Fibroblast of lung (primary cell): Measurements from ENCODE around the gene CPA4. TPM values are rescaled to one million over a fixed set of nuclear protein-coding genes. Genes with fewer than 3 reads are reported as not detected.

ENCODE experiments used
- DNase-seq, 2 donors: peaks; one replicate each; pipeline versions ENCODE4 v3.0.0 to v3.0.0-alpha.2; 2010; ENCODE audit warnings: low read depth in 2 of 2
- H2AFZ ChIP-seq: 2 replicates; pipeline ENCODE4 v1.5.1; 2012; ENCODE audit warnings: low read length, control low read depth, inconsistent platforms
- H3K27ac ChIP-seq: 2 replicates; pipeline ENCODE4 v1.5.1; 2011; ENCODE audit warnings: low read length, control low read depth; ENCODE audit not compliant: insufficient read depth
- H3K27me3 ChIP-seq: 2 replicates; pipeline ENCODE4 v1.5.1; 2011; ENCODE audit warnings: mild to moderate bottlenecking, low read length; ENCODE audit not compliant: control insufficient read depth, insufficient read depth
- H3K36me3 ChIP-seq: 2 replicates; pipeline ENCODE4 v1.5.1; 2011; ENCODE audit warnings: low read length; ENCODE audit not compliant: control insufficient read depth, insufficient read depth
- H3K4me1 ChIP-seq: 2 replicates; pipeline ENCODE4 v1.5.1; 2011; ENCODE audit warnings: low read length; ENCODE audit not compliant: control insufficient read depth, insufficient read depth; ENCODE audit errors: extremely low read depth
- H3K4me2 ChIP-seq: 2 replicates; pipeline ENCODE4 v1.5.1; 2011; ENCODE audit warnings: low read length, control low read depth; ENCODE audit not compliant: insufficient read depth; ENCODE audit errors: extremely low read depth
- H3K4me3 ChIP-seq, 4 experiments: fragments of 200-600 bp in 1 of 4; sonication (generic) in 1 of 4; replicated peaks in 1 of 4; 2 replicates each; pipeline ENCODE4 v1.5.1; 2011 to 2016; ENCODE audit warnings: low read length in 4 of 4, low read depth in 3 of 4, mild to moderate bottlenecking in 3 of 4, control low read depth in 2 of 4, inconsistent platforms in 1 of 4, mixed read lengths in 1 of 4; ENCODE audit not compliant: insufficient read depth in 1 of 4; ENCODE audit errors: control extremely low read depth in 1 of 4
- H3K79me2 ChIP-seq: 2 replicates; pipeline ENCODE4 v1.5.1; 2012; ENCODE audit warnings: mild to moderate bottlenecking, low read length, inconsistent platforms; ENCODE audit not compliant: control insufficient read depth, insufficient read depth
- H3K9ac ChIP-seq: 2 replicates; pipeline ENCODE4 v1.5.1; 2011; ENCODE audit warnings: mild to moderate bottlenecking, low read length, control low read depth; ENCODE audit not compliant: insufficient read depth
- H3K9me3 ChIP-seq: 2 replicates; pipeline ENCODE4 v1.5.1; 2012; ENCODE audit warnings: low read depth, low read length; ENCODE audit not compliant: control insufficient read depth, insufficient read depth
- H4K20me1 ChIP-seq: 2 replicates; pipeline ENCODE4 v1.5.1; 2011; ENCODE audit warnings: low read length; ENCODE audit not compliant: control insufficient read depth, insufficient read depth; ENCODE audit errors: extremely low read depth
- EZH2 ChIP-seq: IDR thresholded peaks from 2 replicates; pipeline ENCODE4 v1.5.1; 2012; ENCODE audit warnings: low read length, control low read depth, mild to moderate bottlenecking; ENCODE audit errors: missing control alignments
- polyA plus RNA-seq, 2 donors: library from polyadenylated mRNA; depleted of rRNA in 1 of 2; stranded (reverse) in 1 of 2; unstranded in 1 of 2; fragments of >200 nt; gene quantifications; 2 replicates each; pipeline ENCODE4 v1.2.1, GENCODE V29; 2011 to 2012; ENCODE audit warnings: missing spikeins in 1 of 2
- total RNA-seq: library from RNA; depleted of rRNA; stranded (reverse); fragments of >200 nt; gene quantifications from 2 replicates; pipeline ENCODE4 v1.2.1, GENCODE V29; 2014
- TF ChIP-seq, protein P1 (sequence below), 2 donors: IDR thresholded peaks in 1 of 2; conservative IDR thresholded peaks in 1 of 2; 1 replicate in 1 of 2; 2 replicates in 1 of 2; pipeline ENCODE4 v1.5.1; 2011 to 2012; ENCODE audit warnings: low read length in 2 of 2, control low read depth in 1 of 2, inconsistent platforms in 1 of 2, low read depth in 1 of 2, mild to moderate bottlenecking in 1 of 2

CPA4 gene
- total and polyA plus RNA-seq, 2 donors (not counting 1 experiment from before 2014, with no cell fraction given) = 6.4 to 48.3 TPM

DNA sequence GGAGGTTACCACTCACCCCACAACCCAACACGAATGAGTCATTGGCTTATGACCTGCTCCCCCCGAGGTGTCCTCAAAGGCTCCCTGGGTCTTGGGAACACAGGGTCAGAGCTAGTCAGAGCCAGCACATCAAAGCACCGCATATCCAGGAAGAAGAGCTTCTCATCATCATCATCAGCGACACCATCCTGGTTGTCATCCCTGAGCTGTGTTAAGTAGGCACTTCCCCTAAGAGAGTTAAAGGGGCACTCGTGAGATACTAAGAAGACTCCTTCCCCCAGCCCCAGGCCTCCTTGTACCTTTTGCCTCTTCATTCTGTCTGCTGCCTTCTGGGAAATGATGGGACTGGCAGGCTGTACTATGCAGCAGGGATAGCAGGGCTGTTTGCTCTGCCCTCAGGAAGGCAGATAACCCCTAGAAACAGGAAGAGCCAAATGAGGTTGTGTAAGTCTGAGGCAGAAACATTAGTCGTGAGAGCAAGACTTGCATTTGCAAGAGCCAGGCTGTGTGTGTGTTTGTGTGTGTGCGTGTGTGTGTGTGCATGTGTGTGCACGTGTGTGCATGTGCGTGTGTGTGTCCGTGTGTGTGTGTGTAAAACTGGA is 76.2 kb downstream of the CPA4 start:
- peaks cover 55% of the 10 kb centered on the region for H3K4me1 ChIP-seq
- no peak overlapping the region for H3K9ac ChIP-seq
- H3K27me3 ChIP-seq = no peaks in the 10 kb centered on the region
- DNase-seq = peak; percentile 75 to 94
- H3K36me3 ChIP-seq = no peaks in the 10 kb centered on the region
- peak overlapping the region in 1 of 4 experiments; percentile 10 for H3K4me3 ChIP-seq
- no peaks in the 10 kb centered on the region for H3K79me2 ChIP-seq
- TF ChIP-seq EZH2 = no peak
- TF ChIP-seq, protein P1, sequence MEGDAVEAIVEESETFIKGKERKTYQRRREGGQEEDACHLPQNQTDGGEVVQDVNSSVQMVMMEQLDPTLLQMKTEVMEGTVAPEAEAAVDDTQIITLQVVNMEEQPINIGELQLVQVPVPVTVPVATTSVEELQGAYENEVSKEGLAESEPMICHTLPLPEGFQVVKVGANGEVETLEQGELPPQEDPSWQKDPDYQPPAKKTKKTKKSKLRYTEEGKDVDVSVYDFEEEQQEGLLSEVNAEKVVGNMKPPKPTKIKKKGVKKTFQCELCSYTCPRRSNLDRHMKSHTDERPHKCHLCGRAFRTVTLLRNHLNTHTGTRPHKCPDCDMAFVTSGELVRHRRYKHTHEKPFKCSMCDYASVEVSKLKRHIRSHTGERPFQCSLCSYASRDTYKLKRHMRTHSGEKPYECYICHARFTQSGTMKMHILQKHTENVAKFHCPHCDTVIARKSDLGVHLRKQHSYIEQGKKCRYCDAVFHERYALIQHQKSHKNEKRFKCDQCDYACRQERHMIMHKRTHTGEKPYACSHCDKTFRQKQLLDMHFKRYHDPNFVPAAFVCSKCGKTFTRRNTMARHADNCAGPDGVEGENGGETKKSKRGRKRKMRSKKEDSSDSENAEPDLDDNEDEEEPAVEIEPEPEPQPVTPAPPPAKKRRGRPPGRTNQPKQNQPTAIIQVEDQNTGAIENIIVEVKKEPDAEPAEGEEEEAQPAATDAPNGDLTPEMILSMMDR (conservative IDR thresholded peaks at IDR 0.05 in 1 of 2, IDR thresholded peaks at IDR 0.05 in 1 of 2; ENCODE audit: low read depth in 1 of 2, low read length in 2 of 2) = no peak
- H3K4me2 ChIP-seq = peak overlapping the region; percentile 44
- no peaks in the 10 kb centered on the region for H4K20me1 ChIP-seq
- peak overlapping the region; percentile 76 for H3K27ac ChIP-seq
- H2AFZ ChIP-seq = peak overlapping the region; percentile 9
- no peaks in the 10 kb centered on the region for H3K9me3 ChIP-seq

DNA sequence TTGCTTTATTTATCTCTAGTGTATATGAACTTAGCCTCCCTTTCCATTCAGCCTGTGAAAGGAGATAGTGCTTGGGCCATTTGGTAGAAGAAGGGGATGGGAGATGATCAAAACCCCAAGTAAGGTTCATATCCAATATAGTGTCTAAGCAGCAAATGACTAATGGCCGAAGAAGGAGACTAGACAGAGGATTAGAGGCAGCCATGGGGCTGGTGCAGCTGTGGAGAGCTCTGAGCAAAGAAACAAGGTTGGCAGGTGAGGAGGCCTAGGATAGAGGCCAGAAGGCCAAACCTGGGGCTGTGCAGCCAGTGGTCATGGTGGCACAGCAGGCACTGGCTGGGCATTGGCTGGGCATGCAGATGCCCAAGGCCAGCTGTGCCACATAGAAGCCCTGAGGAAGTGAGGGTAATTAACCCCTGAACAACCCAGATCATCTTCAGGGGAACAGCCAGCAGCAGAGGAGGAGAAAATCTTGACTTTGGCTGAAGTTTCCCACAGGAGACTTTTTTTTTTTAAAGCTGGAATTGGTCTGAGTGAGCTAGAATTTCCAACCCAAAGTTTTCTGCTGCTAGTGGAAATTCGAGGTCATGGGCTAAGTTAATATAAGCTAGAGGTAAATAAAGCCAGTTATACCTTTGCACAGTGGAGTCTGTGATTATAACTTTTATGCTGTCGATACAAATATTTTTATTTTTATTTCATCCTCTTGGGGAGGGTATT is 77.0 kb downstream of the CPA4 start:
- H3K4me2 ChIP-seq = peak overlapping the region; percentile 44
- H3K9ac ChIP-seq = no peak overlapping the region

DNA sequence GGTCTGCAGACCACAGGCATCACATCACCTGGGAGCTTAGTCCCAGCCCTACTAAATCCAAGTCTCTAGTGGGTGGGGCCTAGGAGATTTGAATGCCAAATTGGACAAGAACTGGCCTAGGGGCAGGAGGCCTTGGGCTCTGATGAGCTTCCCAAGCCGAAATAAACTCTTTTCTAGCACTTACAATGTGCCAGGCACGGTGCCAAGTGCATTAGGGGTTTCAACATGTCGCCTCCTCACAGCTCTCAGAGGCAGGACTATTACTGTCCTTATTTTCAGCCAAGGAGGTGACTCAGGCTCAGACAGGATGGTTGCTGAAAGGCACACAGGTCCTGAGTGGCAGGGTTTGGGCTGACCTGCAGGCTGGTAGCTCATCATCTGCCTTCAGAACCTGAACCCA is 78.1 kb downstream of the CPA4 start:
- peaks cover 51% of the 10 kb centered on the region for H3K4me1 ChIP-seq

More for the DNA sequence above, 77.0 kb downstream of the CPA4 start:
- peak in 1 of 2 donors; percentile 38 for DNase-seq
- H3K9me3 ChIP-seq = no peaks in the 10 kb centered on the region
- no peaks in the 10 kb centered on the region for H3K79me2 ChIP-seq
- no peaks in the 10 kb centered on the region for H3K27me3 ChIP-seq
- H3K4me1 ChIP-seq = peaks cover 54% of the 10 kb centered on the region
- no peak overlapping the region for H2AFZ ChIP-seq
- H3K4me3 ChIP-seq = no peak overlapping the region
- TF ChIP-seq, protein P1 (conservative IDR thresholded peaks at IDR 0.05 in 1 of 2, IDR thresholded peaks at IDR 0.05 in 1 of 2; ENCODE audit: low read depth in 1 of 2, low read length in 2 of 2) = no peak
- TF ChIP-seq EZH2 = no peak
- H3K36me3 ChIP-seq = no peaks in the 10 kb centered on the region
- peak overlapping the region; percentile 76 for H3K27ac ChIP-seq
- H4K20me1 ChIP-seq = no peaks in the 10 kb centered on the region

More for the DNA sequence above, 78.1 kb downstream of the CPA4 start:
- DNase-seq = peak; percentile 45 to 72
- H3K36me3 ChIP-seq = no peaks in the 10 kb centered on the region
- no peaks in the 10 kb centered on the region for H4K20me1 ChIP-seq
- no peaks in the 10 kb centered on the region for H3K9me3 ChIP-seq
- H3K79me2 ChIP-seq = no peaks in the 10 kb centered on the region
- H2AFZ ChIP-seq = no peak overlapping the region
- peak overlapping the region; percentile 37 for H3K27ac ChIP-seq
- no peak overlapping the region for H3K9ac ChIP-seq
- TF ChIP-seq EZH2 = no peak
- TF ChIP-seq, protein P1 (conservative IDR thresholded peaks at IDR 0.05 in 1 of 2, IDR thresholded peaks at IDR 0.05 in 1 of 2; ENCODE audit: low read depth in 1 of 2, low read length in 2 of 2) = no peak
- H3K4me3 ChIP-seq = no peak overlapping the region
- no peaks in the 10 kb centered on the region for H3K27me3 ChIP-seq
- H3K4me2 ChIP-seq = no peak overlapping the region
